Rectal smooth muscle tissue (tissue), 1 donor: ENCODE measurements around the gene OAS2.

Experiments
- H3K27ac ChIP-seq: one replicate; pipeline ENCODE4 v1.7.0; 2013; ENCODE audit warnings: low read depth, low read length, inconsistent platforms
- H3K27me3 ChIP-seq: one replicate; pipeline ENCODE4 v1.7.0; 2013; ENCODE audit warnings: low read length; ENCODE audit not compliant: control insufficient read depth, insufficient read depth
- H3K36me3 ChIP-seq: one replicate; pipeline ENCODE4 v1.7.0; 2013; ENCODE audit warnings: low read length; ENCODE audit not compliant: control insufficient read depth, insufficient read depth
- H3K4me1 ChIP-seq: one replicate; pipeline ENCODE4 v1.7.0; 2013; ENCODE audit warnings: low read length; ENCODE audit not compliant: control insufficient read depth, insufficient read depth
- H3K4me3 ChIP-seq: one replicate; pipeline ENCODE4 v1.7.0; 2013; ENCODE audit warnings: low read length
- H3K9ac ChIP-seq: one replicate; pipeline ENCODE4 v1.7.0; 2013; ENCODE audit warnings: low read length

The OAS2 gene

DNA sequence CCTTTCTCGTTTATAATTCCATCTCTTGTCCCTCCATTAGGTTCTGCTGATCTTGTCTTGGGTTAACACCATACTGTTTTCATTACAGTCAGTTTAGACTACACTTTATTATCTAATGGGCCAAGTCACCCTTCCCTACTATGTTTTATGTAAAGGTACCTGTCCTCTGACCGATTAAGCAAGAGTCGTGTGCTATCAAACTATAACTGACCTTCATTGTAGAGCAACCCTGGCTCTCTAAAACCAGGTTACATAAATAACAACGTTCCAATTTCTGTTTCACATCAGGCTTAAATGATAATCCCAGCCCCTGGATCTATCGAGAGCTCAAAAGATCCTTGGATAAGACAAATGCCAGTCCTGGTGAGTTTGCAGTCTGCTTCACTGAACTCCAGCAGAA, 16.7 kb downstream of the OAS2 start:
- H3K27ac ChIP-seq = no peak overlapping the region
- no peaks in the 10 kb centered on the region for H3K36me3 ChIP-seq
- no peak overlapping the region for H3K9ac ChIP-seq
- H3K4me3 ChIP-seq = no peak overlapping the region
- no peaks in the 10 kb centered on the region for H3K27me3 ChIP-seq
- H3K4me1 ChIP-seq = no peaks in the 10 kb centered on the region

DNA sequence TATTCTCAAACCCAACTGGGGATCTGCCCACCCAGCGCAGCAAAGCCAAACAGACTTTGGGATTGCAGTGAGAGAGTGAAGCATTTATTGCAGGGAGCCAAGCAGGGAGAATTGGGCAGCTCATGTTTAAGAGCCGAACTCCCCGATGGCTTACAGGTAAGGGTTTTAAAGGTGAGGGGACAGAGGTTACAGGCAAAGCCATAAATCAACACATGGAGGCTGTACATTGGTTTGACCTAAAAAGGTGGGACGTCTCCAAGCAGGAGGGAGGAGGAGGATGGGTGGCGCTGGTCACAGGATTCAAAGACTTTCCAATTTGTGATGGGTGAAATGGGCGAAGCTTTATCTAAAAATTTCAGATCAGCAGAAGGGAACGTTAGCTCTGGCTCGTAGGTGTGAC, 18.2 kb downstream of the OAS2 start:
- Histone ChIP-seq H3K27me3 (no peaks in the 10 kb centered on the region), H3K36me3 (no peaks in the 10 kb centered on the region), H3K9ac (no peak overlapping the region), H3K4me3 (no peak overlapping the region), H3K4me1 (no peaks in the 10 kb centered on the region), H3K27ac (no peak overlapping the region)

DNA sequence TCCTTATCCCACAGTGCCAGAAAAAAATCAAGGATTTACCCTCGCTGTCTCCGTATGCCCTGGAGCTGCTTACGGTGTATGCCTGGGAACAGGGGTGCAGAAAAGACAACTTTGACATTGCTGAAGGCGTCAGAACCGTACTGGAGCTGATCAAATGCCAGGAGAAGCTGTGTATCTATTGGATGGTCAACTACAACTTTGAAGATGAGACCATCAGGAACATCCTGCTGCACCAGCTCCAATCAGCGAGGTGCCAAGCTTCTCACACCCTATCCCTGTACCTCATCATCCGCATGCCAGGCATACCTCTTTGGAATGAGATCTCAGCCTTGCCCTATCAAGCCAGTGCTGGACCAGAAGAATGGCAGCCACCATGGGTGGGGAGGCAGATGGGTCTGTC, 19.2 kb downstream of the OAS2 start:
- no peaks in the 10 kb centered on the region for H3K4me1 ChIP-seq
- no peaks in the 10 kb centered on the region for H3K36me3 ChIP-seq
- H3K9ac ChIP-seq = no peak overlapping the region
- H3K27me3 ChIP-seq = no peaks in the 10 kb centered on the region
- no peak overlapping the region for H3K27ac ChIP-seq
- H3K4me3 ChIP-seq = no peak overlapping the region

DNA sequence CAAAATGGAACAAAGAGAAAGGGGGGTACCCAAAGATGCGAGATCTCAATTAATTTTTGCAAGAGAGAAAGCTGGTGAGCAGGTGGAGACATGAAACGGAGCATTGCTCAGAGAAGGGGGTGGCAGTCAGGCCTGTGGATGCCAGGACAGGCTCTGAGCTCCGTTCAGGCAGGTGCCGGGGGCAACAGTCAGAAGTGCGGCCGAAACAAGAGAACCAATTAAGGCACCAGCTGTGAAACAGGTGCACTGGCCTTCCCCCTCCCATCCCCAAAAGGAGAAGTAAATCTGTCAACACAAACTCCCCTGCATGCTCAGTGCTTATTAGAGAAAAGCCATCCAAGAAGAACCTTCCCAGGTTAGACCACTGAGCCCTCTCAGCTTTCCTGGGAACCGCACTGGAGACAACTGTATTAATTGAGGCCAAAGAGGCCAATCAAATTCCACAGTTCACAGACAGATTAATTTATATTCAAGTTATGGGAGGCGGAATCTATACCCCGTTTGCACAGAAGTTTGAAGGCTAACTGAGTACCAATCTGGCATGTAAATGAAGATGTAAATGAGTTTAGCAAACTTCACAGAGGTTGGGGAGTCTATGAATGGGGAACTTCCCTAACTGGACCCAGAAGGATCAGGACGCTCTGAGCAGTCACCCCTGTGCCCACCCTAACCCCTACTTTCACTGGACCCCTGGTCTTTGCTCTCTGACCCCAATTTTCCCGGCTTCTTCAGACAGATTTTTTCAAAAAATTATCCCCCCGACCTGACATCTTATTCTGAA, 20.9 kb downstream of the OAS2 start:
- H3K9ac ChIP-seq = no peak overlapping the region
- H3K27me3 ChIP-seq = no peaks in the 10 kb centered on the region
- no peak overlapping the region for H3K4me3 ChIP-seq
- H3K4me1 ChIP-seq = no peaks in the 10 kb centered on the region
- H3K36me3 ChIP-seq = no peaks in the 10 kb centered on the region
- no peak overlapping the region for H3K27ac ChIP-seq

DNA sequence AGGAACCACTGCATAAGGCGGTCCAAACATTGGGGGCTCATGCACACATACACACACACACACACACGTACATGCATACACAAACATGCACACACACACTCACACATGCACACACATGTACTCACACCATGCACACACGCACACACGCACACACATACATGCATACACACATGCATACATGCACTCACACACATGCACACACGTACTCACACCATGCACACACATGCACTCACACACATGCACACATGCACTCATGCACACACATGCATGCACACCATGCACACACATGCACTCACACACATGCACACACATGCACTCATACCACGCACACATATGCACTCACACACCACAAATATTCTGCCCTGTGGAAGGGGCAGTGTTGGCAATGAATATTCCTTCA, 22.1 kb downstream of the OAS2 start:
- Histone ChIP-seq H3K4me3 (no peak overlapping the region), H3K27ac (no peak overlapping the region), H3K4me1 (no peaks in the 10 kb centered on the region), H3K9ac (no peak overlapping the region), H3K36me3 (no peaks in the 10 kb centered on the region), H3K27me3 (no peaks in the 10 kb centered on the region)

DNA sequence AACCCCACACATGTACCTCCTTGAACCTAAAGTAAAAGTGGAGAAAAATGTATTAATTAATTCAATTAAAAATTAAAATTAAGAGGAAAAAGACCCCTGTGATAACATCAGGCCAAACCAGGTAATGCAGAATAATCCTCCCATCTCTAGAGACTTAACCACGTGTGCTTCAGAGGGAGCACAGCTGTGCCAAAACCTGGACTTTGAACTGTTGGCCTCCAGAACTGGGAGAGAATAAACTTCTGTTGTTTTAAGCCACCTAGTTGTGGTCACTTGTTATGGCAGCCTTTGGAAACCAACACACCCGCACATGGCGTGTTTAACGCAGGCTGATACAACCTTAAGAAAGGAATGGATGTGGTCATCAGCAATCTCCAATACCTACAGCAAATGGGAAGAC, 23.8 kb downstream of the OAS2 start:
- H3K27me3 ChIP-seq = no peaks in the 10 kb centered on the region
- H3K4me1 ChIP-seq = no peaks in the 10 kb centered on the region
- no peak overlapping the region for H3K9ac ChIP-seq
- H3K36me3 ChIP-seq = peaks cover 3% of the 10 kb centered on the region
- H3K27ac ChIP-seq = no peak overlapping the region
- no peak overlapping the region for H3K4me3 ChIP-seq

DNA sequence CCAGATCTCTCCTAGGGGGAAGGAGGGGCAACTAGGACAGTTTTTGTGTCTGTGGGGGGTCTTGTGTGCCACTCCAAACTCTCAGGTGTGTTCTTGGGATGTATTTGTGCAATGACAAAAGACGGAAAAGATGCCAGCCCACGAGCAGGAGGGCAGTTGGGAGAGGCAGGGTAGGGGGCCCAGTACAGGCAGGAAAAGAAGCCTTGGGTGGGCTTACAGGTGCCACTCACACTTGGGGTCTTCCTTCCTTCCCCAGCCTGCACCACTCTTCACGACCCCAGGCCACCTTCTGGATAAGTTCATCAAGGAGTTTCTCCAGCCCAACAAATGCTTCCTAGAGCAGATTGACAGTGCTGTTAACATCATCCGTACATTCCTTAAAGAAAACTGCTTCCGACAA, 24.4 kb downstream of the OAS2 start:
- peaks cover 3% of the 10 kb centered on the region for H3K36me3 ChIP-seq
- no peaks in the 10 kb centered on the region for H3K27me3 ChIP-seq
- no peak overlapping the region for H3K4me3 ChIP-seq
- no peak overlapping the region for H3K27ac ChIP-seq
- no peak overlapping the region for H3K9ac ChIP-seq
- no peaks in the 10 kb centered on the region for H3K4me1 ChIP-seq

DNA sequence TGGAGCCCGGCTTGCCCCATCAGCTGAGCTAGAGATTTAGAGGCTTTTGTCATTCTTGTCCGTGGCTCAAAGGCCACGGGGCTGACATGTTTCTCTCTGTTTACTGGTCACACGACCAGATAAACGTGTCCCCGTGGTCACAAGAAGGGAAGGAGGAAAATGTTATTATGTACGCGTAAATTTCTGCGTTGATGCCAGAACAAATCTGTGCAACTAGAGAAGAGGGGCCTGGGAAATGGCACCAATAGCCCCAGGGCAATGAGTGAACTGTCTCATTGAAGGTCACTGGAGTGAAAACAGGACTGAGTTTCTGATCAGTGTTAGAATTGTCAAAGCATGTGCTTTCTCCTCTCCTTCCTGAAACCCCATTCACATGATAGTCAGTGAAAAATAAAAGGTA, 25.3 kb downstream of the OAS2 start:
- H3K4me3 ChIP-seq = no peak overlapping the region
- H3K9ac ChIP-seq = no peak overlapping the region
- H3K36me3 ChIP-seq = peaks cover 3% of the 10 kb centered on the region
- no peaks in the 10 kb centered on the region for H3K4me1 ChIP-seq
- no peak overlapping the region for H3K27ac ChIP-seq
- H3K27me3 ChIP-seq = no peaks in the 10 kb centered on the region

DNA sequence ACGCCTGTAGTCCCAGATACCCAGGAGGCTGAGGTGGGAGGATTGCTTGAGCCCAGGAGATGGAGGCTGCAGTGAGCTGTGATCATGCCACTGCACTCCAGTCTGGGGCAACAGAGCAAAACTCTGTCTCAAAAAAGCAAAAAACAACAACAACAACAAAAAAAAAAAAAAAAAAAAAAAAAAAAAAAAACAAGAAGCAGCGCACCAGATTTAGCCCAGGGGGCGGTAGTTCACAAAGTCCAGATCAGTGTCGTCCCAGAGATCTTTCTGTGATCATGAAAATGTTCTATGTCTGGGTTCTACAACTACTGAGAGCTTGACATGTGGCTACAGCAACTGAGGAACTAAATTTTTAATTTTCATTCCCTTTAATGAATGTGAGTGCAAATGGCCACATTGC, 27.4 kb downstream of the OAS2 start:
- no peaks in the 10 kb centered on the region for H3K27me3 ChIP-seq
- peaks cover 10% of the 10 kb centered on the region for H3K36me3 ChIP-seq
- no peak overlapping the region for H3K9ac ChIP-seq
- H3K4me1 ChIP-seq = no peaks in the 10 kb centered on the region
- no peak overlapping the region for H3K27ac ChIP-seq
- no peak overlapping the region for H3K4me3 ChIP-seq

DNA sequence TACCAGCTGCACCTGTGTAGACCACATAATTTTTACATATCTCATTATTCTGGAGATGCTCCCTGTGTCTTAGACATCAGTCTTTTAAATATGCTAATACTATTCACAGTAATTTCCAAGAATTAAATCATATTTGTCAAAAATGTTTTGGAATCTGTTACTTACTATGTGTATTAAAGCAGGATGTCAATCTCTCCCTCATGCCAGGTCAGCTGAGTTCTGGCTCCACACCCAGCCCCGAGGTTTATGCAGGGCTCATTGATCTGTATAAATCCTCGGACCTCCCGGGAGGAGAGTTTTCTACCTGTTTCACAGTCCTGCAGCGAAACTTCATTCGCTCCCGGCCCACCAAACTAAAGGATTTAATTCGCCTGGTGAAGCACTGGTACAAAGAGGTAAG, 27.9 kb downstream of the OAS2 start:
- no peak overlapping the region for H3K9ac ChIP-seq
- H3K27ac ChIP-seq = no peak overlapping the region
- H3K4me3 ChIP-seq = no peak overlapping the region
- no peaks in the 10 kb centered on the region for H3K27me3 ChIP-seq
- H3K4me1 ChIP-seq = no peaks in the 10 kb centered on the region
- peaks cover 10% of the 10 kb centered on the region for H3K36me3 ChIP-seq

DNA sequence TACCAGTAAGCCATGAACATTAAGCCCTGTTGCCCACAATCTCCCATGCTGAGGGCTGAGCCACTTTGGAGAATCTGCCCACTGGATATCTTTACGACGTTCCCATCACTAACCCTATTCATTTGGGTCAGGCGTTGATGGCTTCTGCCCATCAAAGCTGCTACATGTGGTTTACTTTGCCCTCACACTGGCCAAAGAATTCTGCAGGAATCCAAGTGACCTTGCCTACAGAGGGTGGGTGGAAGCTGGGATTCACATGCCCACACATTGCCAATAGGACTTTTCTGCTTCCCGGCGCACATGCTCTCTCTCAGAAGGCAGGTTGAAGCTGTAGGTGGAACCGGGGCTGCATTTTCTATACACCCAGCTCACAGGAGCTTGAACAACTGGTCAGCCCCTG, 28.3 kb downstream of the OAS2 start:
- no peak overlapping the region for H3K9ac ChIP-seq
- H3K4me3 ChIP-seq = no peak overlapping the region
- H3K36me3 ChIP-seq = peaks cover 10% of the 10 kb centered on the region

DNA sequence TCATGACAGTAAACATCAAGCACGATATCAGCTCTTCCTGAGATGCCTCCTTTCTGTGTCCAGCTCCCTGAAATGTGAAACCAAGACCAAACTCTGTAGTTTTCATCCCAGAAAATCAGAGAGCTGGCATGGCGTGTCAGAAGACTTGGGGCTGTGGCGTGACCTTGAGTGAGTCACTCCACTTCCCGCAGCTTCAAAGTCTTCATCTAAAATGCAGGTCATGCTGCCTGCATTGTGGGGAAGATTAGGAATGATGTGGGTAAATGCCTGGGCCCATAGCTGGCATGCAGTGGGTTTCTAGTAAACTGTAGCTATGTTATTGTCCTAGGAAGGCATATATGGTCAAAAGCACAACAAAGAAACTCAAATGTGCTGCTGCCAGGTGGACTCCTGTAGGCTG, 28.8 kb downstream of the OAS2 start:
- H3K27me3 ChIP-seq = no peaks in the 10 kb centered on the region
- H3K4me3 ChIP-seq = no peak overlapping the region
- H3K36me3 ChIP-seq = peaks cover 10% of the 10 kb centered on the region
- no peak overlapping the region for H3K9ac ChIP-seq
- H3K27ac ChIP-seq = no peak overlapping the region
- H3K4me1 ChIP-seq = no peaks in the 10 kb centered on the region

More for the DNA sequence above, 28.3 kb downstream of the OAS2 start:
- no peaks in the 10 kb centered on the region for H3K27me3 ChIP-seq
- H3K27ac ChIP-seq = no peak overlapping the region
- H3K4me1 ChIP-seq = no peaks in the 10 kb centered on the region

DNA sequence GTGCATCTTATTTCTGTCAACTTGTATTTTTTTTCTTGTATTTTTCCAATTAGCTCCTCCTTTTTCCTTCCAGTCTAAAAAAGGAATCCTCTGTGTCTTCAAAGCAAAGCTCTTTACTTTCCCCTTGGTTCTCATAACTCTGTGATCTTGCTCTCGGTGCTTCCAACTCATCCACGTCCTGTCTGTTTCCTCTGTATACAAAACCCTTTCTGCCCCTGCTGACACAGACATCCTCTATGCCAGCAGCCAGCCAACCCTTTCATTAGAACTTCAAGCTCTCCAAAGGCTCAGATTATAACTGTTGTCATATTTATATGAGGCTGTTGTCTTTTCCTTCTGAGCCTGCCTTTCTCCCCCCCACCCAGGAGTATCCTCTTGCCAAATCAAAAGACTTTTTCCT, 32.4 kb downstream of the OAS2 start:
- Histone ChIP-seq H3K9ac (no peak overlapping the region), H3K27me3 (no peaks in the 10 kb centered on the region), H3K4me1 (no peaks in the 10 kb centered on the region), H3K36me3 (peaks cover 10% of the 10 kb centered on the region), H3K4me3 (no peak overlapping the region), H3K27ac (no peak overlapping the region)
